Measurements from ENCODE around the gene CNNM4. TPM values are rescaled to one million over a fixed set of nuclear protein-coding genes. Genes with fewer than 3 reads are reported as not detected.

The CNNM4 gene
- total RNA-seq, 2 donors from 2014 or later: 9.2 to 13.9 TPM

- no peak for TF ChIP-seq POLR2AphosphoS5 (IDR thresholded peaks at IDR 0.05)
- no peak for TF ChIP-seq CTCF (IDR thresholded peaks at IDR 0.05)
- no peak for TF ChIP-seq POLR2A (IDR thresholded peaks at IDR 0.05)
Observed at GRCh38 chr2:96843538-96844268, 83.0 kb downstream of the CNNM4 start, which contains the start of gene ANKRD23. Gene ANKRD23, minus strand, starts transcription at chr2:96844021. Its CDS starts 29 bp downstream, at chr2:96843992.

GRCh38 chr2:96844405-96844808 is 83.7 kb downstream of the CNNM4 start:
- Histone ChIP-seq H3K27ac (no peak overlapping the region), H3K4me1 (replicated peaks) (no peaks in the 10 kb centered on the region), H3K9me3 (no peaks in the 10 kb centered on the region), H3K36me3 (no peaks in the 10 kb centered on the region), H3K27me3 (replicated peaks; ENCODE audit: insufficient read depth) (no peaks in the 10 kb centered on the region), H3K4me3 (no peak overlapping the region)
- TF ChIP-seq POLR2A (IDR thresholded peaks at IDR 0.05): no peak
- TF ChIP-seq POLR2AphosphoS5 (IDR thresholded peaks at IDR 0.05): no peak
- no peak for TF ChIP-seq CTCF (IDR thresholded peaks at IDR 0.05)
- 75% methylated on average over 12 of the region's 17 CpGs for WGBS
- DNase-seq (ENCODE audit: low spot score): no peak
- intact Hi-C loops (cut with DNase I): no loop called here

More at GRCh38 chr2:96843538-96844268, 83.0 kb downstream of the CNNM4 start, which contains the start of gene ANKRD23:
- no peaks in the 10 kb centered on the region for H3K27me3 ChIP-seq (replicated peaks; ENCODE audit: insufficient read depth)
- no peak within 1 kb of the TSS for H3K4me3 ChIP-seq
- 95% methylated on average over 14 of the region's 14 CpGs for WGBS
- DNase-seq (ENCODE audit: low spot score): no peak
- H3K36me3 ChIP-seq: no peaks in the 10 kb centered on the region
- H3K27ac ChIP-seq: no peak within 1 kb of the TSS
- no peaks in the 10 kb centered on the region for H3K9me3 ChIP-seq
- intact Hi-C loops (cut with DNase I): no loop called here
- H3K4me1 ChIP-seq (replicated peaks): no peaks in the 10 kb centered on the region

GRCh38 chr2:96846825-96847224 is 86.1 kb downstream of the CNNM4 start:
- Histone ChIP-seq H3K4me3 (no peak overlapping the region), H3K27me3 (replicated peaks; ENCODE audit: insufficient read depth) (no peaks in the 10 kb centered on the region), H3K36me3 (peaks cover 0 to 3% of the 10 kb centered on the region in 2 donors), H3K9me3 (no peaks in the 10 kb centered on the region), H3K27ac (no peak overlapping the region), H3K4me1 (replicated peaks) (no peaks in the 10 kb centered on the region)
- no peak for TF ChIP-seq CTCF (IDR thresholded peaks at IDR 0.05)
- no peak for TF ChIP-seq POLR2A (IDR thresholded peaks at IDR 0.05)
- no peak for TF ChIP-seq POLR2AphosphoS5 (IDR thresholded peaks at IDR 0.05)
- intact Hi-C loops (cut with DNase I): no loop called here
- 90% methylated on average over 5 of the region's 5 CpGs for WGBS
- no peak for DNase-seq (ENCODE audit: low spot score)

- intact Hi-C loops (cut with DNase I): no loop called here
- no peaks in the 10 kb centered on the region for H3K27me3 ChIP-seq (replicated peaks; ENCODE audit: insufficient read depth)
- TF ChIP-seq CTCF (IDR thresholded peaks at IDR 0.05): no peak
- TF ChIP-seq POLR2AphosphoS5 (IDR thresholded peaks at IDR 0.05): no peak
- TF ChIP-seq POLR2A (IDR thresholded peaks at IDR 0.05): no peak
- peaks cover 0 to 3% of the 10 kb centered on the region in 2 donors for H3K36me3 ChIP-seq
- H3K4me1 ChIP-seq (replicated peaks): no peaks in the 10 kb centered on the region
- WGBS: 85% methylated on average over 10 of the region's 10 CpGs
- DNase-seq (ENCODE audit: low spot score): no peak
- H3K4me3 ChIP-seq: no peak overlapping the region
- H3K27ac ChIP-seq: no peak overlapping the region
- no peaks in the 10 kb centered on the region for H3K9me3 ChIP-seq
Observed at GRCh38 chr2:96847586-96847985, 86.9 kb downstream of the CNNM4 start.

- no peaks in the 10 kb centered on the region for H3K4me1 ChIP-seq (replicated peaks)
Observed at GRCh38 chr2:96848264-96848663, 87.6 kb downstream of the CNNM4 start.

More at GRCh38 chr2:96848264-96848663, 87.6 kb downstream of the CNNM4 start:
- 80% methylated on average over 9 of the region's 9 CpGs for WGBS
- peaks cover 0 to 3% of the 10 kb centered on the region in 2 donors for H3K36me3 ChIP-seq
- no peak overlapping the region for H3K4me3 ChIP-seq
- TF ChIP-seq CTCF (IDR thresholded peaks at IDR 0.05): no peak
- no peak for TF ChIP-seq POLR2A (IDR thresholded peaks at IDR 0.05)
- DNase-seq (ENCODE audit: low spot score): no peak
- intact Hi-C loops (cut with DNase I): no loop called here
- H3K27ac ChIP-seq: no peak overlapping the region
- no peaks in the 10 kb centered on the region for H3K27me3 ChIP-seq (replicated peaks; ENCODE audit: insufficient read depth)
- no peaks in the 10 kb centered on the region for H3K9me3 ChIP-seq
